NCI-H146 (cell line): ENCODE measurements around the gene LILRA1.
"Not testable (repeated sequence)": the region's sequence is repeated elsewhere in the genome, so short reads cannot be mapped to it uniquely, and the experiment has no call there.

Experiments used
- DNase-seq: peaks from one replicate; lab custom pipeline; 2025; lab: John Stamatoyannopoulos, UW

Gene LILRA1

GRCh38 chr19:54577334-54577733 lies 16.1 kb upstream of the LILRA1 start:
- DNase-seq: no peak

GRCh38 chr19:54578268-54578667 lies 15.2 kb upstream of the LILRA1 start:
- DNase-seq: not testable (repeated sequence)

- no peak for DNase-seq
These were observed 7.0 kb upstream of the LILRA1 start for GRCh38 chr19:54586397-54586796.

DNA sequence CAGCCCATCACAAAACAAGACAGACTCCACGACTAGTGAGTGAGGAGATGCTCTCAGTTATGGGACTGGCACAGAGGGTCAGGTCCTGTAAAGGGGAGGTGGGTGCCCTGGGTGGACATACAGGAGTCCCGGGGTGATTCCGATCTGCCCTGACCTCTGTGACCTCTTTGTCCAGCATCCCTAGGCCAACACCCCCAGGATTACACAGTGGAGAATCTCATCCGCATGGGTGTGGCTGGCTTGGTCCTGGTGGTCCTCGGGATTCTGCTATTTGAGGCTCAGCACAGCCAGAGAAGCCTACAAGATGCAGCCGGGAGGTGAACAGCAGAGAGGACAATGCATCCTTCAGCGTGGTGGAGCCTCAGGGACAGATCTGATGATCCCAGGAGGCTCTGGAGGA lies 6.4 kb upstream of the LILRA1 start:
- DNase-seq: no peak

- DNase-seq: not testable (repeated sequence)
These were observed 647 bp downstream of the LILRA1 start for GRCh38 chr19:54593931-54594626.

- no peak for DNase-seq
These were observed 1.3 kb downstream of the LILRA1 start for GRCh38 chr19:54594737-54595136.

GRCh38 chr19:54595680-54596436 lies 2.4 kb downstream of the LILRA1 start:
- DNase-seq: not testable (repeated sequence)

DNA sequence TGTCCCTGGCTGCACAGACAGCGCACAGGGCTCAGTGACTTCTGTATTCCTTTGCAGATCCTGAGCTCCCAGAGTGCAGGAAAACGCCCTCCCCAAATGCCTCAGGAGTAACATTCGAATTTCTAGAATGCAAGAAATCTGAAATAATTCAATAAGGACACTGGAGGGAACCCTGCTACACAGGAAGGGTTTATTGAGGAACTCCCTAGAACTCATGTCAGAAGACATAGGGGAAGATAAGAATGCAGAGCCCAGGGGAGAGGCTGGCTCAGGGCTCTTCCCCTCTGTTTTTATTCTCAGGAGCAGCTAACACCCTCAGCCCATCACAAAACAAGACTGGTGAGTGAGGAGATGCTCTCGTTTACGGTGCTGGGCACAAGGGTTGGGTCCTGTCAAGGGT lies 6.8 kb downstream of the LILRA1 start:
- no peak for DNase-seq

DNA sequence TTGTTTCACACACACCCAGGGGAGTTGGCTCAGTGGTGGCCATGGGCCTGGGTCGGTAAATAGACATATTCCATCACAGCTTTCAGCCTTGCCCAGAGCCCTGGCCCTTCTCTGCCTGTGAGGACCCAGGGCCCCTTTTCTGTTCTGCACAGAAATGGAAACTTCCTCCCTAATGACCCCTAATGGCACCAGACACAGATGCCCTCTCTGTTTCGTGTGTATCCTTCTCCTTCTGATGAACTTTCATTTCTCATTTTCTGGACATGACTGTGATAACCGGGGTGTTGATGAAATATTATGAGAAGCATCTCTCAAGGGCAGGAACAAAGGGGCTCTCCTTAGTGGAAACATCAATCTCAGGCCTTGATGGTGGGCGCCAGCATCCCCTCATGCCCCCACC lies 12.8 kb downstream of the LILRA1 start:
- no peak for DNase-seq

GRCh38 chr19:54606891-54607784 lies 13.7 kb downstream of the LILRA1 start:
- DNase-seq: no peak

GRCh38 chr19:54607785-54608150 lies 14.3 kb downstream of the LILRA1 start:
- DNase-seq: no peak

DNA sequence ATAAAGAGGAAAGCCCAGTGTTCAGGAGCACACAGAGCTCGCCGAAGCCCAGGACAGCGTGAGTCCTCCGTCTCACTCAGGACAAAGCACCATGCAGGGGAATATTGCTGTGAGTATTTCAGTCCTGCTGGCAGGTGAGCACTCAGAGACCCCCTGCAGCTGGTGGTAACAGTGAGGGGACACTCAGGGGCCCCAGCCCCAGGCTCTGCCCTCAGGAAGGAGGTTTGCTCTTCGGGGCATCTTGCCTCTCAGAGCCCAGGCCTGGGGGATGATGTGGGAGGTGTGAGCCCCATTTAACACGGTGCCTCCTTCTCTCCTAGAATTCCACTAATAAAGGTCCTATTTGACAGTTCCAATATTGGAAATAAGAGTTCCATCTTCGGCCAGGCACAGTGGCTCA lies 14.8 kb downstream of the LILRA1 start:
- DNase-seq: no peak

DNA sequence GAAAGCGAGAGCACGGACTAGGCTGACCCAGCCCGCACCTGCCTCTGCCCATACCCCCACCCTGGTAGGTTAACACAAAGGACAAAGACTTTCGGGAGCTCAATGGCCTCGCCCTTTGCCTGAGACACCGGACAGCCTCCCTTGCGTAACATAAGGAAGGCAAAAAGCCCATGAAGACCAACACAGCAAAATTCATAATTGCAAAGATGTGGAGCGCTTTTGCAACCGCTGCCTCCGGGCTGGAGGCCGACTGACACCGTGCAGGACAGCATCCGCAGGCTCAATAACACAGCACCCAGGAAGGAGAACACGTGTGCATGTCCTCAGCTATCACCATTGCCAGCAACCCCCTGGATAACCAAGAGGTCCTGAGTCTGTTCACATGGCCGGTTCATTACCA lies 15.4 kb downstream of the LILRA1 start:
- no peak for DNase-seq

DNA sequence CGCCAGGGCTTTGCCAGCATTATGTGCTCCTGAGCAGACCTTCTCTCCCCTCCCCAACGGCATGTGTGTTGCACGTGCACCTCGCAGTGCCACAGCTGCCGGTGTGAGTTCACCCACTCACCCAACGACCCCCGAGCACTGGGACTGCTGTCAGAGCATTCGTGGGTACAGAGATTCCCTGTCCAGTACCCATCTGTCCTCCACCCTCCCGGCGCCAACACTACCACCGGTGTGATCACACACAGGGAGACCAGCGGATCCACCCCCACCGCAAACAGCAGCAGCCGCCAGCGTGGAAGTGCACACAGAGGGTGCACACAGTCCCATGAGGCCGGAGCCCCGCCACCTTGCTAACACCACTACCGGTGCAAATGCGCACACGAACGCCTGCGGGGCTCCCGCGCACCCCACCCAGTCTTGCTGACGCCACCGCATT lies 15.9 kb downstream of the LILRA1 start:
- DNase-seq: no peak

- DNase-seq: no peak
These were observed 19.0 kb downstream of the LILRA1 start for GRCh38 chr19:54612428-54612827.

DNA sequence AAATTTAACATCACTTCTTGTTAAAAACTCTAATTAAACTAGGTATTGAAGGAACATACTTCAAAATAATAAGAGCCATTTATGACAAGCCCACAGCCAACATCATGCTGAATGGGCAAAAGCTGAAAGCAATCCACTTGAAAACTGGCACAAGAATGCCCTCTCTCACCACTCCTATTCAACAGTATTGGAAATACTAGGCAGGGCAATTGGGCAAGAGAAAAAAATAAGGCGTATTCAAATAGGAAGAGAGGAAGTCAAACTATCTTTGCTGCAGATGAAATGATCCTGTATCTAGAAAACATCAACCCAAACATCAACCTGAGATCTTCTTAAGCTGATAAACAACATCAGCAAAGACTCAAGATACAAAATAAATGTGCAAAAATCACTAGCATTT lies 21.3 kb downstream of the LILRA1 start:
- no peak for DNase-seq

GRCh38 chr19:54616057-54616456 lies 22.6 kb downstream of the LILRA1 start:
- no peak for DNase-seq

- no peak for DNase-seq
These were observed 23.6 kb downstream of the LILRA1 start for GRCh38 chr19:54616821-54617560.

GRCh38 chr19:54620464-54620863 lies 27.0 kb downstream of the LILRA1 start:
- DNase-seq: no peak

DNA sequence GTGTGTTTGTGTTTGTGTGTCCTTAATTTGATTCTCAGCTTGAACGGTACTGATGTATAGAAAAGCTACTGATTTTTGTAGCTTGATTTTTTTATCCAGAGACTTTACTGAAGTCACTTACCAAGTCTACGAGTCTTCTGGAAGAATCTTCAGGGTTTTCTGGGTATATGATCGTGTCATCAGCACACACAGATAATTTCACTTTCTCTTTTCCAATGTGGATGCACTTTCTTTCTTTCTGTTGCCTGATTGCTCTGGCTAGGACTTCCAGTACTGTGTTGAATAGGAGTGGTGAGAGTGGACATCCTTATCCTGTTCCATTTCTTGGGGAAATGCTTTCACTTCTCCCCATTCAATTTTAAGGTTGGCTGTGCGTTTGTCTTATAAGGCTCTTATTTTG lies 29.0 kb downstream of the LILRA1 start:
- DNase-seq: no peak

DNA sequence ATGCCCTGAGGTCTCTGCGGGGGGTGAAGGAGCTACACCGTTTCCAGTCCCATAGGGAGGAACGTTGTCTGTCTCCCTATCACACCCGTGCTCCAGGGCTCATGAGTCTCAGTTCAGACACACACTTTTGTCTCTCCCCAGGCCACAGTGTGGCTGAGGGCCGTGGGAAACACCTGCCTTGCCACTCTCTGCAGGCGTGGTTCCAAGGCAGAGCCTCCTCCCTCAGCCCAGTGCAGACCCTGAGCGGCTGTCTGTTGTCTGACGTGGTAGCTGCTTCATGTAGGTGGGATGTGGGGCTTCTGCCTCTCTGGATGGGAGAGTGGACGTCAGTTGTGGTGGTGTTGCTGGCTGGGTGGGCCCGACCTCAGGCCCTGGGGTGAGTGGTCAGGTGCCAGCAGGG lies 30.8 kb downstream of the LILRA1 start:
- DNase-seq: not testable (repeated sequence)
